WERI-Rb-1 (cell line): Measurements from ENCODE around the gene KCNH5.

Experiments used
- DNase-seq: peaks from one replicate; pipeline ENCODE4 v3.0.0-alpha.2; 2020
- H3K27ac ChIP-seq: fragments of 250-450 bp; sonication (Bioruptor Pico); 2 replicates; pipeline ENCODE4 v1.5.1; 2020; ENCODE audit warnings: mild to moderate bottlenecking, moderate library complexity
- H3K27me3 ChIP-seq: fragments of 250-450 bp; sonication (Bioruptor Pico); 2 replicates; pipeline ENCODE4 v1.5.1; 2021; ENCODE audit warnings: mild to moderate bottlenecking, low read depth, moderate library complexity; ENCODE audit not compliant: insufficient read depth, severe bottlenecking
- H3K36me3 ChIP-seq: fragments of 250-450 bp; sonication (Bioruptor Pico); 2 replicates; pipeline ENCODE4 v1.5.1; 2020; ENCODE audit warnings: mild to moderate bottlenecking, moderate library complexity
- H3K4me3 ChIP-seq: 2 replicates; pipeline ENCODE4 v1.5.1; 2011; ENCODE audit warnings: low read depth, mild to moderate bottlenecking, control low read depth, low read length
- H3K9me3 ChIP-seq: fragments of 250-450 bp; sonication (Bioruptor Pico); 2 replicates; pipeline ENCODE4 v1.5.1; 2021; ENCODE audit warnings: mild to moderate bottlenecking, moderate library complexity; ENCODE audit not compliant: severe bottlenecking
- TF ChIP-seq, protein P1 (sequence below): IDR thresholded peaks from 2 replicates; pipeline ENCODE4 v1.5.1; 2011; ENCODE audit warnings: low read depth, mild to moderate bottlenecking, control low read depth, inconsistent platforms, low read length

The KCNH5 gene

DNA sequence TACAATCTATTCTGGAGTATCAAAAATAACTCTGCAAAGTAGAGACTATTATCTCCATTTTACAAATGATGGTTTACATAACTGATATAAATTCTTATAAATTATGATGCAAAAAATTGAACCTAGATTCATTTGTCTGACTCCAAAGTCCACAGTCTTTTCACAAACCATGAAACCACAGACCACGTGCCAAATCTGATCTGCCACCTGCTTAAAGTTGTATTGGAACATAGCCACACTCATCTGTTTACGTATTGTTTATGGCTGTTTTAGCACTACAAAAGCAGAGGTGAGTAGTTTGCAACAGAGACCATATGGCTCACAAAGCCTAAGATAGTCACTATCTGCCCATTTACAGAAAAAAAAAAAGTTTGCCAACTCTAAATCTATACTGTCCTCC, 105.3 kb downstream of the KCNH5 start:
- no peaks in the 10 kb centered on the region for H3K9me3 ChIP-seq
- no peak for DNase-seq
- no peaks in the 10 kb centered on the region for H3K36me3 ChIP-seq
- no peak overlapping the region for H3K4me3 ChIP-seq
- H3K27me3 ChIP-seq, result no peaks in the 10 kb centered on the region
- no peak overlapping the region for H3K27ac ChIP-seq
- TF ChIP-seq, protein P1, sequence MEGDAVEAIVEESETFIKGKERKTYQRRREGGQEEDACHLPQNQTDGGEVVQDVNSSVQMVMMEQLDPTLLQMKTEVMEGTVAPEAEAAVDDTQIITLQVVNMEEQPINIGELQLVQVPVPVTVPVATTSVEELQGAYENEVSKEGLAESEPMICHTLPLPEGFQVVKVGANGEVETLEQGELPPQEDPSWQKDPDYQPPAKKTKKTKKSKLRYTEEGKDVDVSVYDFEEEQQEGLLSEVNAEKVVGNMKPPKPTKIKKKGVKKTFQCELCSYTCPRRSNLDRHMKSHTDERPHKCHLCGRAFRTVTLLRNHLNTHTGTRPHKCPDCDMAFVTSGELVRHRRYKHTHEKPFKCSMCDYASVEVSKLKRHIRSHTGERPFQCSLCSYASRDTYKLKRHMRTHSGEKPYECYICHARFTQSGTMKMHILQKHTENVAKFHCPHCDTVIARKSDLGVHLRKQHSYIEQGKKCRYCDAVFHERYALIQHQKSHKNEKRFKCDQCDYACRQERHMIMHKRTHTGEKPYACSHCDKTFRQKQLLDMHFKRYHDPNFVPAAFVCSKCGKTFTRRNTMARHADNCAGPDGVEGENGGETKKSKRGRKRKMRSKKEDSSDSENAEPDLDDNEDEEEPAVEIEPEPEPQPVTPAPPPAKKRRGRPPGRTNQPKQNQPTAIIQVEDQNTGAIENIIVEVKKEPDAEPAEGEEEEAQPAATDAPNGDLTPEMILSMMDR, result no peak

DNA sequence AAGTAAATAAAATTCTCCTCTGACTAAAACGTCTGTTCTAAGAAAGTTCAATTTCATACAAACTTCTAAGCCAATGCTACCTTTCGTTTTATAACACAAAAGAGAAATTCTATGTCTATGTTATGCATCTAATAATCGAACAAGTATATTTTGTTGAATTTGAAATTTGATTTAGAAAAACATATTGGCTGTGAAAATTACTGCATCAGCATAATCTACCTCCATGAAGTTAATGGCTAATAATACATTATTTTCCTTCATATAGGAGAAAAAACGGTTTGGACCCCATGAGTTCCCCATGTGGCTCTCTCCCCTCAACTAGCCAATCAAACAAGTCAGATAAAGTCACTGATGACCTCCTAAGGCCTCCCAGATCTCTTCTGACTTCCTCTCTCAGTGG, 106.5 kb downstream of the KCNH5 start:
- Histone ChIP-seq H3K36me3 (no peaks in the 10 kb centered on the region), H3K4me3 (no peak overlapping the region), H3K9me3 (no peaks in the 10 kb centered on the region), H3K27me3 (no peaks in the 10 kb centered on the region), H3K27ac (no peak overlapping the region)
- DNase-seq, result no peak
- TF ChIP-seq, protein P1, result no peak

DNA sequence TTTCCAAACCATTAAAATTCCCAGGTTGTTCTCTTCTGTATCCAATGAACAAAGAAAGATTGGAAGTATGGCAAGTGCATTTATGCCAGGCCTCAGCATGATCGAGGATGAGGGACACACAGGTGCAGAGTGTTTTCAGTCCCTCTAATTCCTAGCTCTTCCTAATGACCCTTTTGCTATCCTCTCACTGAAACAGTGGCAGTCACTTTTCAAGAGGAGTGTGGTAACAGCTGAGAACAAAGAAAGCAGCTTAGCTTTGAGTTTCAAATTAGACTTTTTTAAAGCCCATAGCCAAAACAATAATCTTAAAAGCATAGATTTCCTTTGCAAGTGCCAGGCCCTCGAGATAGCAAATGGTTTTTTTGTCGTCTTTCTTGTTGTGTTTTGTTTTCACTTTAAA, 110.8 kb downstream of the KCNH5 start:
- H3K4me3 ChIP-seq, result no peak overlapping the region
- no peak overlapping the region for H3K27ac ChIP-seq
- no peaks in the 10 kb centered on the region for H3K9me3 ChIP-seq
- no peak for DNase-seq
- H3K27me3 ChIP-seq, result no peaks in the 10 kb centered on the region
- no peaks in the 10 kb centered on the region for H3K36me3 ChIP-seq
- TF ChIP-seq, protein P1, result no peak

DNA sequence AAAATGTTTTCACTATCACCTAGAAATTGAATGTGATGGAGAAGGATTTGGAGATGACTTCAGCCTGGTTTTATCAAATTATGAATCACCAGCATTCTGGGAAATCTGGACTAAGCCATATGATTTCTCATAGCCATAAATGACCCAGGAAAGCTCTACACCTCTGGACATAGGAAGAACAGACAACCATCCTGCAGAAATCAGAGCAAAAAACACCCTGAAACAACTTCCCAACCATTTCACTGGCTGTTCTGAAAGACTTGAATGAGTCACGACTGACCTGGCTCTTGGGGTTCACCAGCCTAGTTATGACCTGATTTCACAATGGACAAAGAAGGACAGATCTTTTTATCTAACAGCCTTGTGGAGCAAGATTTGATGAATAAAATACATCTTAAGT, 123.8 kb downstream of the KCNH5 start:
- Histone ChIP-seq H3K36me3 (no peaks in the 10 kb centered on the region), H3K27ac (no peak overlapping the region), H3K9me3 (peaks cover 2% of the 10 kb centered on the region), H3K27me3 (no peaks in the 10 kb centered on the region), H3K4me3 (no peak overlapping the region)
- TF ChIP-seq, protein P1, result no peak
- DNase-seq, result no peak

DNA sequence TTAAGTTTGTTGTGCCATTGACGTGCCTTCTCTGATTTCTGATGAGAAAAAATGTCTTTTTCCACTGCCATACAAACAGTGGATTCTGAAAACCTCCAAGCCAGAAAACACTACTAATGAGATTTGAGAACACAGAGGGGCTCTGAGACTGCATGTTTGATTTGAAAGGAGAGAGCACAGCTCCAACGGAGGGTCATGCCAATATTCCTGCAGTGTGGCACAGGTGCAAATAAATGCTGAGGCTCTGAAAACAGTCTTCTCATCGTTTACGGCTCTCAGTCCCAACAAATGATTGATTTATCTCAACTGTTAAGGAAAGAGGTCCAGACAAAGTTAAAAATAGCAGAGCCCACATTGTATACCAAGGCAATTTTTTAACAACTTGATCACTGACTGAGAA, 128.7 kb downstream of the KCNH5 start:
- no peaks in the 10 kb centered on the region for H3K27me3 ChIP-seq
- H3K4me3 ChIP-seq, result no peak overlapping the region
- no peaks in the 10 kb centered on the region for H3K9me3 ChIP-seq
- DNase-seq, result no peak
- TF ChIP-seq, protein P1, result no peak
- H3K36me3 ChIP-seq, result no peaks in the 10 kb centered on the region
- H3K27ac ChIP-seq, result no peak overlapping the region

DNA sequence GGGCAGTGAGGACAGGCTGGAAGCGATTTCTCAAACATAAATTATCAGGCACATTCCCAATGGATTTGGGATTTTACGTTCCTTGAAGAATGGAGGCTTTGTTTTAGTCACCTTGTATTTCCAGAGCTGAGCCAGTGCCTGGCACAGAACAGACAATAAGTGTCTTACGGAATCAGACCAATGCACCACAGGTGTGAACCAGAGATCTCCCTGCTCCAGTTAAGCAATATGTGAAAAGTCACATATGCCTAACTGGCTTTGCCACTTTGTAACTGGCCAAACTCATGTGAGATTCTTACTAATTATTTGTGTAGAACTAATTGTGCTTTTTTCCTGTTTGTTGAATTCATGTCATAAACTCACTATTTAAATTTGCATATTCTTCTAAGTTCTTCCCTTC, 130.4 kb downstream of the KCNH5 start:
- no peaks in the 10 kb centered on the region for H3K27me3 ChIP-seq
- no peaks in the 10 kb centered on the region for H3K9me3 ChIP-seq
- H3K36me3 ChIP-seq, result no peaks in the 10 kb centered on the region
- no peak overlapping the region for H3K4me3 ChIP-seq
- TF ChIP-seq, protein P1, result no peak
- DNase-seq, result no peak
- no peak overlapping the region for H3K27ac ChIP-seq
